ENCODE data around the gene JAZF1.

JAZF1 gene

DNA sequence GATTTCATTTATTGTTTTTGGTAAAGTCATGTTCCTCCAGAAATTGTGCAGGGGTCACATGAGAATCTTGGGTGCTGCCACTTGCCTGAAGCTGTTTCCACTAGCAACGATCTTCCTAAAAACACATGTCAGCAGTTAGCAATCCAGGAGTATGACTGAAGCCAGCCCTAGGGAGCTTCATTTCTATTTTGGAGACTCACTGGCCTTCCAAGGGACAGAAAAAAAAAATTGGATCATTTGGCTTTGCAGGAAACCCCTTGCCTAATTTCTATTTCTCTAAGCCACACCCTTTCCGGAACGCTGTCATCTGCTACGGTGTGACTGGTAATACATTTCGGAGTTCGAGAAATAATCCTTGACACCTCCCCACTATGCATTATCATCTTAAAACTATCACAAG is 236.0 kb downstream of the JAZF1 start:
- TF ChIP-seq, protein P1, sequence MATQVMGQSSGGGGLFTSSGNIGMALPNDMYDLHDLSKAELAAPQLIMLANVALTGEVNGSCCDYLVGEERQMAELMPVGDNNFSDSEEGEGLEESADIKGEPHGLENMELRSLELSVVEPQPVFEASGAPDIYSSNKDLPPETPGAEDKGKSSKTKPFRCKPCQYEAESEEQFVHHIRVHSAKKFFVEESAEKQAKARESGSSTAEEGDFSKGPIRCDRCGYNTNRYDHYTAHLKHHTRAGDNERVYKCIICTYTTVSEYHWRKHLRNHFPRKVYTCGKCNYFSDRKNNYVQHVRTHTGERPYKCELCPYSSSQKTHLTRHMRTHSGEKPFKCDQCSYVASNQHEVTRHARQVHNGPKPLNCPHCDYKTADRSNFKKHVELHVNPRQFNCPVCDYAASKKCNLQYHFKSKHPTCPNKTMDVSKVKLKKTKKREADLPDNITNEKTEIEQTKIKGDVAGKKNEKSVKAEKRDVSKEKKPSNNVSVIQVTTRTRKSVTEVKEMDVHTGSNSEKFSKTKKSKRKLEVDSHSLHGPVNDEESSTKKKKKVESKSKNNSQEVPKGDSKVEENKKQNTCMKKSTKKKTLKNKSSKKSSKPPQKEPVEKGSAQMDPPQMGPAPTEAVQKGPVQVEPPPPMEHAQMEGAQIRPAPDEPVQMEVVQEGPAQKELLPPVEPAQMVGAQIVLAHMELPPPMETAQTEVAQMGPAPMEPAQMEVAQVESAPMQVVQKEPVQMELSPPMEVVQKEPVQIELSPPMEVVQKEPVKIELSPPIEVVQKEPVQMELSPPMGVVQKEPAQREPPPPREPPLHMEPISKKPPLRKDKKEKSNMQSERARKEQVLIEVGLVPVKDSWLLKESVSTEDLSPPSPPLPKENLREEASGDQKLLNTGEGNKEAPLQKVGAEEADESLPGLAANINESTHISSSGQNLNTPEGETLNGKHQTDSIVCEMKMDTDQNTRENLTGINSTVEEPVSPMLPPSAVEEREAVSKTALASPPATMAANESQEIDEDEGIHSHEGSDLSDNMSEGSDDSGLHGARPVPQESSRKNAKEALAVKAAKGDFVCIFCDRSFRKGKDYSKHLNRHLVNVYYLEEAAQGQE (IDR thresholded peaks at IDR 0.05; ENCODE audit: insufficient read depth in 1 of 2, low read depth in 2 of 2, low read length in 2 of 2): no peak
- TF ChIP-seq SIN3A (IDR thresholded peaks at IDR 0.05; ENCODE audit: borderline replicate concordance, insufficient read depth, low read length) (no peak), TAF1 (IDR thresholded peaks at IDR 0.05; ENCODE audit: borderline replicate concordance, insufficient read depth, low read length) (no peak), FOXP2 (optimal IDR thresholded peaks at IDR 0.05; ENCODE audit: borderline replicate concordance, extremely low read depth, extremely low read length, insufficient read depth) (no peak), POLR2AphosphoS5 (IDR thresholded peaks at IDR 0.05; ENCODE audit: low read depth, low read length) (no peak)

DNA sequence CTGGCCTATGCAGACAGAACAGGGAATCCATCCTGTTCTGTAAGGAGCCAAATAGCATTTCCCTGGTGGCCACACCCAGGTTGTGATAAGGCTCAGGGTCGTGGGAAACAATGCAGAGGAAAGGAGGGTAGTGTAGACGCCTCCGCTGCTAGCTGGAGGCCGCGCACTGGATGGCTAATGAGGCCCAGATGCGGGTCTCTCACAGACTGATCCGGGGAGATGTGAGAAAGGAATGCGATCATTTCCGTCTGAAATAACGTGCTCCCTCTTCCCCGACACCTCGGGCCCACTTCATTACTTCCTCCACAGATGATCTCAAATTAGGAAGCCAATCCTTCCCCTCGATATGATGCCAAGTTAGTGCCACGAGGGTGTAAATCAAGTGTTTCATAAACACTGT is 237.4 kb downstream of the JAZF1 start:
- TF ChIP-seq SIN3A (IDR thresholded peaks at IDR 0.05; ENCODE audit: borderline replicate concordance, insufficient read depth, low read length): no peak
- TF ChIP-seq, protein P1 (IDR thresholded peaks at IDR 0.05; ENCODE audit: insufficient read depth in 1 of 2, low read depth in 2 of 2, low read length in 2 of 2): no peak

- no peak for TF ChIP-seq TAF1 (IDR thresholded peaks at IDR 0.05; ENCODE audit: borderline replicate concordance, insufficient read depth, low read length)
- TF ChIP-seq POLR2AphosphoS5 (IDR thresholded peaks at IDR 0.05; ENCODE audit: low read depth, low read length): no peak
- no peak for TF ChIP-seq SIN3A (IDR thresholded peaks at IDR 0.05; ENCODE audit: borderline replicate concordance, insufficient read depth, low read length)
- TF ChIP-seq FOXP2 (optimal IDR thresholded peaks at IDR 0.05; ENCODE audit: borderline replicate concordance, extremely low read depth, extremely low read length, insufficient read depth): no peak
- TF ChIP-seq, protein P1 (IDR thresholded peaks at IDR 0.05; ENCODE audit: insufficient read depth in 1 of 2, low read depth in 2 of 2, low read length in 2 of 2): no peak
Observed at GRCh38 chr7:27942711-27943110, 237.9 kb downstream of the JAZF1 start.

- TF ChIP-seq FOXP2 (optimal IDR thresholded peaks at IDR 0.05; ENCODE audit: borderline replicate concordance, extremely low read depth, extremely low read length, insufficient read depth) (no peak), SIN3A (IDR thresholded peaks at IDR 0.05; ENCODE audit: borderline replicate concordance, insufficient read depth, low read length) (no peak), POLR2AphosphoS5 (IDR thresholded peaks at IDR 0.05; ENCODE audit: low read depth, low read length) (no peak), TAF1 (IDR thresholded peaks at IDR 0.05; ENCODE audit: borderline replicate concordance, insufficient read depth, low read length) (no peak)
- TF ChIP-seq, protein P1 (IDR thresholded peaks at IDR 0.05; ENCODE audit: insufficient read depth in 1 of 2, low read depth in 2 of 2, low read length in 2 of 2): no peak
Observed at GRCh38 chr7:27941522-27941921, 239.1 kb downstream of the JAZF1 start.

DNA sequence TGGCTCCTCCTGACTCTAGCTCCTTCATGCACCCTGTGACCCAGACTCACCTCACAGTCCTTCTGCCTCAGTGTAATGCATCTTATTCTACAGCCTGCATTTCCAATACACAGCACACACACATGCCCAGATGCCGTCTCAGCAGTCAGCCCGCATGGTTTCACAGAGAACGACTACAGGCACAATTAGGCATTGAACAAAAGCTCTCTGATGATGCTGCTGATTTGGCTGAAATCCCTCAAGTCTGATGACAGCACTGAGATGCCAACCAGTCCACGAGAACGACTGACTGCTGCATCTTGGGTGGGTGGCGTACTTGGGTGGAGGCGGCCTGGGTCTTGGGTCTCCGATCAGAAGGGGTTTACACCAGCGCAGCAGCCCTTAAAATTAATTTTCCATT is 240.3 kb downstream of the JAZF1 start:
- TF ChIP-seq, protein P1 (IDR thresholded peaks at IDR 0.05; ENCODE audit: insufficient read depth in 1 of 2, low read depth in 2 of 2, low read length in 2 of 2): no peak
- TF ChIP-seq SIN3A (IDR thresholded peaks at IDR 0.05; ENCODE audit: borderline replicate concordance, insufficient read depth, low read length) (no peak), POLR2AphosphoS5 (IDR thresholded peaks at IDR 0.05; ENCODE audit: low read depth, low read length) (no peak), FOXP2 (optimal IDR thresholded peaks at IDR 0.05; ENCODE audit: borderline replicate concordance, extremely low read depth, extremely low read length, insufficient read depth) (no peak)
